ENCODE measurements around the gene OR51A4. TPM values are rescaled to one million over a fixed set of nuclear protein-coding genes. Genes with fewer than 3 reads are reported as not detected.

The OR51A4 gene
- total and polyA plus RNA-seq, 10 of the 15 experiments (the other 5 are each of a cell fraction or from before 2014, with no cell fraction given) = not detected

- TF ChIP-seq NFYA (IDR thresholded peaks at IDR 0.05; ENCODE audit: borderline replicate concordance, low read depth, low read length) (no peak), TARDBP (IDR thresholded peaks at IDR 0.05; ENCODE audit: borderline replicate concordance) (no peak), CHD4 (IDR thresholded peaks at IDR 0.05) (no peak), BHLHE40 (IDR thresholded peaks at IDR 0.05; ENCODE audit: borderline replicate concordance in 1 of 2, low read depth in 2 of 2, low read length in 1 of 2) (no peak), NFIC (IDR thresholded peaks at IDR 0.05; ENCODE audit: low read depth, low read length) (no peak)
Measured at GRCh38 chr11:4921796-4922195, 25.6 kb downstream of the OR51A4 start (continued).

DNA sequence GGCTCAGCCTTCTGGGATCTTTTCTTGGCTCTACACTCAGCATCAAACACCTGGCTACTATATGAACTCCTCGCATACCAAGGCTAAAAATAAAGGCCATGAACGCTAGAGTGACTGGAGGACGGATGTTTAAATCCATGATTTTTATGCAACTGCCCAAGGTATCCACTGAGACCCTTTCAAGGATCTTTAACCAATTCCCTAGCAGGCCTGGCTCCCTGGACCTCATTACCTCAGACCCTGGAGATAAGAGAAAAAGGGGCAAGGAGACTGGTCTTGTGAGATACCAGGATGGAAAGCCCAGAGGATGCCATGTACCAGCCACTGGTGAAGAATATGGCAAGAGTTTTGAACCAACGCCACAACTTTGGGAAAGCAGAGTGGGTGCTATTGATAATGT is 28.2 kb downstream of the OR51A4 start, which contains the start of gene OR51G2:
Gene OR51G2, minus strand, starts transcription at position 101 of the 400 bp plus-strand sequence. CDS start 3,687 bp downstream, outside the sequence.
- DNase-seq (ENCODE audit: low read depth, low spot score) (no peak), ATAC-seq (no peak), FAIRE-seq (no peak)
- Histone ChIP-seq H3K36me3 (ENCODE audit: control insufficient read depth in 2 of 2, insufficient read depth in 2 of 2, low read length in 1 of 2) (no peaks in the 10 kb centered on the region), H3K27ac (ENCODE audit: control insufficient read depth, insufficient read depth) (no peak within 1 kb of the TSS), H4K20me1 (ENCODE audit: control insufficient read depth, insufficient read depth) (no peaks in the 10 kb centered on the region), H3K27me3 (replicated peaks in 1 of 2; ENCODE audit: control insufficient read depth in 2 of 2, insufficient read depth in 2 of 2, low read length in 1 of 2) (no peaks in the 10 kb centered on the region), H3K79me2 (ENCODE audit: control insufficient read depth, insufficient read depth, low read length) (no peaks in the 10 kb centered on the region), H2AFZ (ENCODE audit: control insufficient read depth, low read depth, low read length) (no peak within 1 kb of the TSS), H3K9me3 (replicated peaks; ENCODE audit: control insufficient read depth, insufficient read depth, low read length) (no peaks in the 10 kb centered on the region), H3K4me1 (ENCODE audit: control insufficient read depth, insufficient read depth, low read length) (no peaks in the 10 kb centered on the region), H3K4me3 (no peak within 1 kb of the TSS), H3K9ac (ENCODE audit: control insufficient read depth, insufficient read depth, low read length) (no peak within 1 kb of the TSS), H3K4me2 (ENCODE audit: control insufficient read depth, insufficient read depth) (no peak within 1 kb of the TSS)
- SMC1A ChIA-PET (ENCODE audit: uncharacterized antibody, unreplicated experiment) = no interaction called here
- POLR2A ChIA-PET = no interaction called here
- no TSS peak for BruUV-seq (replicated peaks)
- CTCF ChIA-PET = no interaction called here
- TF ChIP-seq, protein P1, sequence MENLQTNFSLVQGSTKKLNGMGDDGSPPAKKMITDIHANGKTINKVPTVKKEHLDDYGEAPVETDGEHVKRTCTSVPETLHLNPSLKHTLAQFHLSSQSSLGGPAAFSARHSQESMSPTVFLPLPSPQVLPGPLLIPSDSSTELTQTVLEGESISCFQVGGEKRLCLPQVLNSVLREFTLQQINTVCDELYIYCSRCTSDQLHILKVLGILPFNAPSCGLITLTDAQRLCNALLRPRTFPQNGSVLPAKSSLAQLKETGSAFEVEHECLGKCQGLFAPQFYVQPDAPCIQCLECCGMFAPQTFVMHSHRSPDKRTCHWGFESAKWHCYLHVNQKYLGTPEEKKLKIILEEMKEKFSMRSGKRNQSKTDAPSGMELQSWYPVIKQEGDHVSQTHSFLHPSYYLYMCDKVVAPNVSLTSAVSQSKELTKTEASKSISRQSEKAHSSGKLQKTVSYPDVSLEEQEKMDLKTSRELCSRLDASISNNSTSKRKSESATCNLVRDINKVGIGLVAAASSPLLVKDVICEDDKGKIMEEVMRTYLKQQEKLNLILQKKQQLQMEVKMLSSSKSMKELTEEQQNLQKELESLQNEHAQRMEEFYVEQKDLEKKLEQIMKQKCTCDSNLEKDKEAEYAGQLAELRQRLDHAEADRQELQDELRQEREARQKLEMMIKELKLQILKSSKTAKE (IDR thresholded peaks at IDR 0.05; ENCODE audit: low read depth, poor library complexity, severe bottlenecking) = no peak
- no peak for TF ChIP-seq SMARCA5 (IDR thresholded peaks at IDR 0.05)
- no peak for TF ChIP-seq RCOR1 (conservative IDR thresholded peaks at IDR 0.05; ENCODE audit: low read depth, low read length)
- no peak for TF ChIP-seq POLR2AphosphoS2 (IDR thresholded peaks at IDR 0.05; ENCODE audit: low read depth, low read length)
- TF ChIP-seq, protein P2, sequence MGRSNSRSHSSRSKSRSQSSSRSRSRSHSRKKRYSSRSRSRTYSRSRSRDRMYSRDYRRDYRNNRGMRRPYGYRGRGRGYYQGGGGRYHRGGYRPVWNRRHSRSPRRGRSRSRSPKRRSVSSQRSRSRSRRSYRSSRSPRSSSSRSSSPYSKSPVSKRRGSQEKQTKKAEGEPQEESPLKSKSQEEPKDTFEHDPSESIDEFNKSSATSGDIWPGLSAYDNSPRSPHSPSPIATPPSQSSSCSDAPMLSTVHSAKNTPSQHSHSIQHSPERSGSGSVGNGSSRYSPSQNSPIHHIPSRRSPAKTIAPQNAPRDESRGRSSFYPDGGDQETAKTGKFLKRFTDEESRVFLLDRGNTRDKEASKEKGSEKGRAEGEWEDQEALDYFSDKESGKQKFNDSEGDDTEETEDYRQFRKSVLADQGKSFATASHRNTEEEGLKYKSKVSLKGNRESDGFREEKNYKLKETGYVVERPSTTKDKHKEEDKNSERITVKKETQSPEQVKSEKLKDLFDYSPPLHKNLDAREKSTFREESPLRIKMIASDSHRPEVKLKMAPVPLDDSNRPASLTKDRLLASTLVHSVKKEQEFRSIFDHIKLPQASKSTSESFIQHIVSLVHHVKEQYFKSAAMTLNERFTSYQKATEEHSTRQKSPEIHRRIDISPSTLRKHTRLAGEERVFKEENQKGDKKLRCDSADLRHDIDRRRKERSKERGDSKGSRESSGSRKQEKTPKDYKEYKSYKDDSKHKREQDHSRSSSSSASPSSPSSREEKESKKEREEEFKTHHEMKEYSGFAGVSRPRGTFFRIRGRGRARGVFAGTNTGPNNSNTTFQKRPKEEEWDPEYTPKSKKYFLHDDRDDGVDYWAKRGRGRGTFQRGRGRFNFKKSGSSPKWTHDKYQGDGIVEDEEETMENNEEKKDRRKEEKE (IDR thresholded peaks at IDR 0.05) = no peak
- no peak for TF ChIP-seq SP1 (IDR thresholded peaks at IDR 0.05; ENCODE audit: low read depth, low read length)
- no peak for TF ChIP-seq NKRF (conservative IDR thresholded peaks at IDR 0.05)
- no peak for TF ChIP-seq NFXL1 (IDR thresholded peaks at IDR 0.05; ENCODE audit: borderline replicate concordance)
- no peak for TF ChIP-seq SRF (IDR thresholded peaks at IDR 0.05; ENCODE audit: low read depth in 2 of 2, low read length in 2 of 2)
- RAD21 ChIA-PET (ENCODE audit: unreplicated experiment) = no interaction called here
- intact Hi-C loops (cut with micrococcal nuclease; ENCODE audit: unreplicated experiment) = no loop called here
- in situ Hi-C loops (cut with MboI) = no loop called here
- WGBS (ENCODE audit: insufficient coverage, insufficient replicate concordance, low lambda C conversion rate, missing lambda C conversion rate) = 25% methylated on average over 4 of the region's 4 CpGs

Measured in GM12878 (cell line).